Brain microvascular endothelial cell (primary cell): ENCODE results near the gene HJV.
"Not testable (repeated sequence)": the region's sequence is repeated elsewhere in the genome, so short reads cannot be mapped to it uniquely, and the experiment has no call there.

Source experiments
- DNase-seq: peaks from one replicate; pipeline ENCODE4 v3.0.0-alpha.2; 2020
- H3K27ac ChIP-seq: fragments of 250-450 bp; sonication (Bioruptor Pico); 2 replicates; pipeline ENCODE4 v1.5.1; 2020; ENCODE audit warnings: mild to moderate bottlenecking, moderate library complexity
- H3K27me3 ChIP-seq: fragments of 250-450 bp; sonication (Bioruptor Pico); replicated peaks from 2 replicates; pipeline ENCODE4 v1.5.1; 2020; ENCODE audit warnings: mild to moderate bottlenecking
- H3K36me3 ChIP-seq: fragments of 250-450 bp; sonication (Bioruptor Pico); replicated peaks from 2 replicates; pipeline ENCODE4 v1.5.1; 2020; ENCODE audit warnings: mild to moderate bottlenecking
- H3K4me3 ChIP-seq: 2 replicates; pipeline ENCODE4 v1.5.1; 2011; ENCODE audit warnings: low read depth, mild to moderate bottlenecking, control low read depth, low read length, moderate library complexity
- in situ Hi-C: cut with HindIII; loops from 2 replicates; pipeline ENCODE4 v1.10.0; 2017; ENCODE audit warnings: low sequenced_read_pairs, low pct_ligation_motif_present
- TF ChIP-seq, protein P1 (sequence below): IDR thresholded peaks from 2 replicates; pipeline ENCODE4 v1.5.1; 2011; ENCODE audit warnings: low read depth, mild to moderate bottlenecking, moderate library complexity, low read length, control low read depth, inconsistent platforms; ENCODE audit errors: missing control alignments

The HJV gene

DNA sequence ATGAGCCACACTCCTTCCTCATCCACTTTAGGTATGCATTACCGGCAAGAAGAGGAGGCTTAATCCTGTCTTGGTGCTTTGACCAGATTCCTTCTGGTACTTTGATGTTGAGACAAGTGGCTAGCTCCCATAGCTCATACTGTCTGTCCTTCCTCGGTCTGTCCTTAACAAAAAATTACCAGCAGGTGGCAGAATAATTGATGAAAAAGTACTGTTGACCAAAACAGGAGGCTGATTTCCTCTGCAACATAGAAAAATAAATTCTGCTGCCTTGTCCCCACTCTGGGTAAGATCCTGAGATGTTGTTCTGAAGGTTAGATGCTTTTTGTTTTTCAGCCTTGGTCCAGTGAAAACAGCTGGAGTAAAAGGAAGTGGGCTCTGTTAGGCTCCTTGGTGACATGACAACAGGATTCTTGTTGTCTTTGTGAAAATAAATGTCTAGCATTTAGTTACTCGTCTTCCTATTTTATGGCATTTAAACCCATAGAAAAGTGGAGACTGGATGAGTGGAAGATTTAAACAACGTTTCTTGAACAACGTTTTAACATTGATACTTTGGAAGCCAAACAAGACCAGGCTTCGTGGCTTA lies 11.2 kb upstream of the HJV start:
- no peaks in the 10 kb centered on the region for H3K27me3 ChIP-seq
- no peaks in the 10 kb centered on the region for H3K36me3 ChIP-seq
- H3K4me3 ChIP-seq, result no peak overlapping the region
- DNase-seq, result peak; percentile 43
- TF ChIP-seq, protein P1, sequence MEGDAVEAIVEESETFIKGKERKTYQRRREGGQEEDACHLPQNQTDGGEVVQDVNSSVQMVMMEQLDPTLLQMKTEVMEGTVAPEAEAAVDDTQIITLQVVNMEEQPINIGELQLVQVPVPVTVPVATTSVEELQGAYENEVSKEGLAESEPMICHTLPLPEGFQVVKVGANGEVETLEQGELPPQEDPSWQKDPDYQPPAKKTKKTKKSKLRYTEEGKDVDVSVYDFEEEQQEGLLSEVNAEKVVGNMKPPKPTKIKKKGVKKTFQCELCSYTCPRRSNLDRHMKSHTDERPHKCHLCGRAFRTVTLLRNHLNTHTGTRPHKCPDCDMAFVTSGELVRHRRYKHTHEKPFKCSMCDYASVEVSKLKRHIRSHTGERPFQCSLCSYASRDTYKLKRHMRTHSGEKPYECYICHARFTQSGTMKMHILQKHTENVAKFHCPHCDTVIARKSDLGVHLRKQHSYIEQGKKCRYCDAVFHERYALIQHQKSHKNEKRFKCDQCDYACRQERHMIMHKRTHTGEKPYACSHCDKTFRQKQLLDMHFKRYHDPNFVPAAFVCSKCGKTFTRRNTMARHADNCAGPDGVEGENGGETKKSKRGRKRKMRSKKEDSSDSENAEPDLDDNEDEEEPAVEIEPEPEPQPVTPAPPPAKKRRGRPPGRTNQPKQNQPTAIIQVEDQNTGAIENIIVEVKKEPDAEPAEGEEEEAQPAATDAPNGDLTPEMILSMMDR, result peak; percentile 61
- no peak overlapping the region for H3K27ac ChIP-seq
- in situ Hi-C loops, result no loop called here

DNA sequence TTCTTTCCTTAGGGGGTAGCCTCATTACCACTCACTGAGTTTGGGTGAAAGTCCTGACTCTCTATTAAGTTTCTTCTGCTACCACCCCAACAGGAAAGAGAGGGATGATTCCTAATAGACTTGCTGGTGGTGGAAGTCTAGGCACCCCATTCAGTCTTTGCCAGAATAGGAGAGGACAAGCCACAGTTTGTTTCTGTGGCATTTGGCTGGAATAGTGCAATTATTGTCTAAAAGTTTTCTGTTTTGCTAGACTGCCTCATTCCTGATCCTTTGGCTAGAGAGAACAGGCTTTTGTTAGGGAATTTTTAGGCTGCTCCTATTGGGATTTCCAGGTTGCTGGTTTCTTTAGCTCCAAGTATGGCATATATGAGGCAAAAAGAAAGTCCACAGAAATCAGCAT lies 9.9 kb upstream of the HJV start:
- in situ Hi-C loops, result no loop called here
- H3K36me3 ChIP-seq, result no peaks in the 10 kb centered on the region
- no peak for DNase-seq
- TF ChIP-seq, protein P1, result no peak
- no peaks in the 10 kb centered on the region for H3K27me3 ChIP-seq
- H3K4me3 ChIP-seq, result no peak overlapping the region
- H3K27ac ChIP-seq, result no peak overlapping the region

DNA sequence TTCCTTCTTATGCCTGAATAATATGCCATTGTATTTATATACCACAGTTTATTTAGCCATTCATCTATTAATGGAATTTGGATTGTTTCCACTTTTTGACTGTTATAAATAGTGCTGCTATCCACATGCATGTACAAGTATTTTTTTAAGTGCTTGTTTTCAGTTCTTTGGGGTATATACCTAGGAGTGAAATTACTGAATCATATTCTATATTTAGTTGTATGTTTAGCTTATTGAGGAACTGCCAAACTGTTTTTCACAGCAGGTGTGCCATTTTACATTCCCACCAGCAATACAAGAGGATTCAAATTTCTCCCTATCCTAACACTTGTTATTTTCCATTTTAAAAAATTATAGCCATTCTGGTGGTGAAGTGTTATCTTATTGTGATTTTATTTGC lies 7.6 kb upstream of the HJV start:
- TF ChIP-seq, protein P1, result no peak
- H3K27me3 ChIP-seq, result no peaks in the 10 kb centered on the region
- in situ Hi-C loops, result no loop called here
- DNase-seq, result no peak
- no peak overlapping the region for H3K4me3 ChIP-seq
- no peaks in the 10 kb centered on the region for H3K36me3 ChIP-seq
- H3K27ac ChIP-seq, result no peak overlapping the region

DNA sequence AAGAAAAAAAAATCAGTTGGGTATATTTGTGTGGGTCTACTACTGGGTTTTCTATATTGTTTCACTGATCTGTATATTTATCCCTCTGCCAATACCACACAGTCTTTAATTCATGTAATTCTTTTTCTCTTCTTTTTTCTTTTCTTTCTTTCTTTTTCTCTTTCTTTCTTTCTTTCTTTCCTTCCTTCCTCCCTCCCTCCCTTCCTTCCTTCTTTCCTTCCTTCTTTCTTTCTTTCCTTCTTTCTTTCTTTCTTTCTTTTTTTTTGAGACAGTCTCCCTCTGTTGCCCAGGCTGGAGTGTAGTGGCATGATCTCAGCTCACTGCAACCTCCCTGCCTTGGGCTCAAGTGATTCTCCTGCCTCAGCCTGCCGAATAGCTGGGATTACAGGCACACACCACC lies 5.1 kb upstream of the HJV start:
- in situ Hi-C loops, DNase-seq, H3K4me3 ChIP-seq, H3K27ac ChIP-seq, H3K36me3 ChIP-seq, H3K27me3 ChIP-seq: not testable (repeated sequence)

DNA sequence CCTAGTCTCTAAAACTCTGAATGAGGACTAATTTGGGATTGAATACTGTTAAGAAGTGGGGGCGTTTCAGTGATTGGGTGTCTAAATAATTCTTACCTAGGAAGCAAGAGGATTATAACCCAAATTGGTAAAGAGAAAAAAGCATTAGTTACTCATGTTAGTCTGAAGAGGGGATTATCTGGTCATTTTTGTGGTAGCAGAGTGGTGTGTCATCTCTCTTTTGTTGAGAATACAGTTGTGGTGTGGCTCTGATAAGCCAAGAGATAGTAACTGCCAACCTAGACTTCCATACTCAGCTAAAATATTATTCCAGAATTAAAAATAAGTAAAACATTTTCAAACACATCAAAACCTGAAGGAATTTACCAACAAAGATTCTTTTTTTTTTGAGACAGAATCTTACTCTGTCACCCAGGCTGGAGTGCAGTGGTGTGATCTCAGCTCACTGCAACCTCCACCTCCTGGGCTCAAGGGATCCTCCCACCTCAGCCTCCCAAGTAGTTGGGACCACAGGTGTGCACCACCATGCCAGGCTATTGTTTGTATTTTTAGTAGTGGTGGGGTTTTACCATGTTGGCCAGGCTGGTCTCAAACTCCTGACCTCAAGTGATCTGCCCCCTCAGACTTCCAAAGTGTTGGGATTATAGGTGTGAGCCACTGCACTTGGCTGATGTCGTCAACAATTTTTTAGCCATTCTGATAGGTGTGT lies 4.4 kb upstream of the HJV start:
- H3K27ac ChIP-seq, in situ Hi-C loops, DNase-seq, H3K27me3 ChIP-seq, H3K4me3 ChIP-seq, H3K36me3 ChIP-seq: not testable (repeated sequence)

DNA sequence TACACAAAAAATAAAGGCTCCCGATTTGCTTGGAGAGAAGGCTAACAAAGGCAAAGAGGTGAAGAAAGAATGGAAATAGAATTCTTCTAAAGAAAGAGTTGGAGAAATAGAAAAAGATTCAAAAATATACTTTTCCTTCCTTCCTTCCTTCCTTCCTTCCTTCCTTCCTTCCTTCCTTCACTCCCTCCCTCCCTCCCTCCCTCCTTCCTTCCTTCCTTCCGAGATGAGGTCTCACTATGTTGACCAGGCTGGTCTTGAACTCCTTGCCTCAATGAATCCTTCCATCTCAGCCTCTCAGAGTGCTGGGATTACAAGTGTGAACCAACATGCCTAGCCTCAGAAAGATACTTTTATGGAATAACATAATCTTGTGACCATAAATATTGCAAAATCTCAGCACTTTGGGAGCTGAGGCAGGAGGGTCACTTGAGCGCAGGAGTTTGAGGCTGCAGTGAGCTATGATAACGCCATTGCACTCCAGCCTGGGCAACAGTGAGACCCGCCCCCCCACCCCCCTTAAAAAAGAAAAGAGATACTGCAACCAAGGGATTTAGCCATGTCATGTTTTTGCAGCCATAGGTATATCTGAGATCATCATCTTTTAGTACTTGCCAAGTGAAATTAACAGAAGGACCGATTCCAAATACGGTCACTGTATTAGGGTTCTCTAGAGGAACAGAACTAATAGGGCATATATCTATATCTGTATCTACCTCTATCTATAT lies 1.0 kb upstream of the HJV start:
- TF ChIP-seq, protein P1, result no peak
- in situ Hi-C loops, result no loop called here
- Histone ChIP-seq H3K4me3 (no peak overlapping the region), H3K27me3 (peaks cover 28% of the 10 kb centered on the region), H3K27ac (no peak overlapping the region), H3K36me3 (no peaks in the 10 kb centered on the region)
- no peak for DNase-seq
